HG03159 (cell line): ENCODE data around the gene HS3ST1.

Source experiments
- ATAC-seq: cut with Tn5 transposase; IDR thresholded peaks from one replicate; pipeline ENCODE4 v1.9.1; 2021; ENCODE audit warnings: mild to moderate bottlenecking, moderate library complexity; ENCODE audit not compliant: unreplicated experiment

Gene HS3ST1

DNA sequence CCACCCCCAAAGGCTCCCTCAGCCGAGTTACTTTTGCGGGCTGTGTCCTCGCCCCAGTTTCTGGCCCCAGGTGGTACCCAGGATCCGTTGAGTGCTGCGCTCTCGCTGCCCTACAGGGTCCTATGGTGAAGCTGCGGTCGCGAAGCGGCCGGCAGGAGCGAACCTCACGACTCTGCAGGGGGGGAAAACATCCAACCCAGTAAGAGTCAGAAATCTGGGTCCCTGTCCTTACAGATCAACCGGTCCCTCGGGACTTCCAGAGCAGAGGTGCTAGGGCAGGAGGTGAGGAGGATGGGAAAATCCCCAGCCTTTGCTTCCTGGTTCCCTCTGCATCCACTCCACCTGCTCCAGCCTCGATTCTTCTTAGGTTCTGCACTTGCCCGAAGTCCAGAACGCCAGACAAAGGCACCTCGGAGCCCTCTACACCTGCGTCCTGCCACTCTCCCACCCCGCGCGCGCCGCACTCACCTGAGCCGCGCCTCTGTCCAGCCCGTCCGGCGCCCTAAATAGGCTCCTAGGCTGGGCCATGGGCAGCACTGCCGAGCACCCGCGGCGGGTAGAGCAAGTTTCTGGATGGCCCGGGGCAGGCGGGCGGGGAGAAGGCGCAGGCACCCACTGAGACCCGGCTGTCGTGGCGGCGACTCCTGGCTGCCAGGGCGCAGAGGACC lies at the start of gene HS3ST1:
TSS of gene HS3ST1 (minus strand) at position 664 of the 668 bp plus-strand sequence. CDS start 28,889 bp downstream, outside the sequence.
- peak; percentile 28 for ATAC-seq

GRCh38 chr4:11475871-11476270 lies 47.2 kb upstream of the HS3ST1 start:
- no peak for ATAC-seq

- ATAC-seq: no peak
These were observed 45.5 kb upstream of the HS3ST1 start for GRCh38 chr4:11474146-11474545.

DNA sequence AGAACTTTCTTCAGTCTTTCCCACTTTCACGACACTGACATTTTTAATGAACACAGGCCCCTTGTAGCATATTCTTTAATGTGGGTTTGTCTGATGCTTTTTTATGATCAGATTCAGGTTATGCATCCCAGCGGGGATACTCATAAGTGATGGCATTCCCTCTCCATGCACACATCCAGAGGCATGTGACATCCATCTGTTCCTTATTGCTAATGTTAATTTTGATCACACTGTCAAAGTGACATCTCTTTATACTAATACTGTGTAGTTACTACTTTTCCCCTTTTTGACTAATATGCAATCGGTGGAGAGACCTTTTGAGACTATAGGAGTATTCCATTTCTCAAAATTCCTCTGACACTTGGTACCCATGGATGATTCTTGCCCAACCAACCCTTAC lies 43.8 kb upstream of the HS3ST1 start:
- no peak for ATAC-seq

GRCh38 chr4:11471618-11472017 lies 42.9 kb upstream of the HS3ST1 start:
- peak; percentile 66 for ATAC-seq

DNA sequence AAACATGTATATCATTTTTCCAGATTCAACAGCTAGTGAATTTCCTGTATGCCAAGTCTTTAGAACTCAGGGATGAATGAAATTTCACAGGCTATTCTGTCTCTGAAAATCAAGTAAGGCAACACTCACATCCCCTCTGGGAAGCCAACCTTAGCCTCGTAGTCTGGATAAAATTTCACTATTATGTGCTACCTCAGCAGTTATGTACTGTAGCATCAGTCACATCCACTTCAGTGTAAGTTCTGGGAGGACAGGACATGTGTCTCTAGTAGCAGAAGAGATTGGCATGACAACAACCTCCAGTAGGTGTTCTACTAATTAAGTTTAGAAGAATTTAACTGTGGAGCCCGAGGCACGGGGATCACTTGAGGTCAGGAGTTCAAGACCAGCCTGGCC lies 42.4 kb upstream of the HS3ST1 start:
- ATAC-seq: no peak

DNA sequence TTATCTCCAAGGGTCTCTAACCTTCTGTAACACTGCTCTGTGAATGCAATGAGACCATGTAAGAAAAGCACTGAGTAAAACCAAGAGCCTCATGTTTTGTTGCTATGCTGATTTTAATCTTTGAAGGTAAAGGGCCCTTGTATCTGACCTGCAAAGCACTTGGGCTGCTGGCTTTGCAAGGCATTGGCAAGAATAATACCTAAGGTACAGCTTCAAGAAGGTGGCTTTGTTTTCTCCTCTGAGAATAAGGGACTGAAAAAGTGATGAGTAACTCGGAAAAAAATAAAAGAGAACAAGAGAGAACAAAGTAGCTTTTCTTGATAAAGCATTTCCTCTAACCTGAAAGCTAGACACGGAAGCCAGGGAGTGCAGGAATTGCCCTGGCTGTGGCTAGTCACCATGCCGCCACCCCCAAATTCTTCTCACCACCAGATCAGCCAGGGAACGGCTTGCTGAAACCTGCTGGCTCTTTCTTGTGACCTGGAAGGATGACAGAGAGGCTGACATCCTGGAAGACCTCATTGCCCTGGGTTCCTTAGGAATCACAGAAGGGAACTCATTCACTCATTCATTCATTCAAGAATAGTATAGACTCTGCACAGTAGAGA lies 41.8 kb upstream of the HS3ST1 start:
- ATAC-seq: peak; percentile 57

GRCh38 chr4:11469650-11470437 lies 41.1 kb upstream of the HS3ST1 start:
- peak; percentile 71 for ATAC-seq

DNA sequence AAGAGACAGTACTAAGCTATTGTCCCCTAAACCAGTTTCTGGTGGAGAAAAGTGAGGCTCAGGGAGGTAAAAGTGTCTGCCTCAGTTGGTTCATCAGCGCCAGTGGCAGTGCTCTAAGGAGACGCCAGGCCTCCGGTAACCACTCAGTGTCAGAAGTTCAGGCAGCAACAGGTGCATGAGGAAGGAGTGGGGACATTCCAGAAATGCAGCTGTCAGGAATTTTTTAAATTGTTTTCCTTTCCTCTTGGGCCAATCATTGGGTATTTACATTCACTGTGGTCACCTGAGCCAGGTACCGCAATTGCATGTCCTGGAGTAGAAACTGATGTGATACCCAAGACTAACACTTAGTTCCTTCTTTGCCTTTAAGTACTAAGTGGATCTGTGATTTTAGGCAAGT lies 40.2 kb upstream of the HS3ST1 start:
- ATAC-seq: no peak

- no peak for ATAC-seq
These were observed 39.2 kb upstream of the HS3ST1 start for GRCh38 chr4:11467931-11468330.

- ATAC-seq: no peak
These were observed 35.0 kb upstream of the HS3ST1 start for GRCh38 chr4:11463707-11464106.

DNA sequence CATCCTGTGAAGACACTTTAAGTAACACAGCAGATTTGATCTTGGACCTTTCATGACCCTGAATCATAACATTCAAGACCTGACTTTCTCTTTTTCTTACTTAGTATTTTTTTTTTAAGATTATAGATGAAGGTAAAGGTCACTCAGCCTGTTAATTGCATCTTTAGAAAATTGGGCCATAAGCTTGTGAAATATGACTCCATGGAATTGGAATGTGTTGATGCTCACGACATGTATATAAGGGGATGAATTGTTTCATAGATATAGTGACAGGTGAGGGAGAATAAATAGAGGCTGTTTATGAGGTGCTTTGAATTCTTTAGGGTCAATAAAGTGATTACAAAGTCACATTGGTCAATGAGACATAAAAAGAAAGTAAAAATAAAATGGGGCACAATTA lies 27.7 kb upstream of the HS3ST1 start:
- no peak for ATAC-seq

GRCh38 chr4:11455201-11455835 lies 26.6 kb upstream of the HS3ST1 start:
- no peak for ATAC-seq

- ATAC-seq: no peak
These were observed 23.0 kb upstream of the HS3ST1 start for GRCh38 chr4:11451716-11452115.

- ATAC-seq: no peak
These were observed 17.6 kb upstream of the HS3ST1 start for GRCh38 chr4:11446155-11446811.

- ATAC-seq: no peak
These were observed 12.5 kb upstream of the HS3ST1 start for GRCh38 chr4:11441194-11441556.

- no peak for ATAC-seq
These were observed 11.9 kb upstream of the HS3ST1 start for GRCh38 chr4:11440481-11441193.

GRCh38 chr4:11439836-11440235 lies 11.1 kb upstream of the HS3ST1 start:
- ATAC-seq: no peak

- no peak for ATAC-seq
These were observed 10.0 kb upstream of the HS3ST1 start for GRCh38 chr4:11438647-11439046.

DNA sequence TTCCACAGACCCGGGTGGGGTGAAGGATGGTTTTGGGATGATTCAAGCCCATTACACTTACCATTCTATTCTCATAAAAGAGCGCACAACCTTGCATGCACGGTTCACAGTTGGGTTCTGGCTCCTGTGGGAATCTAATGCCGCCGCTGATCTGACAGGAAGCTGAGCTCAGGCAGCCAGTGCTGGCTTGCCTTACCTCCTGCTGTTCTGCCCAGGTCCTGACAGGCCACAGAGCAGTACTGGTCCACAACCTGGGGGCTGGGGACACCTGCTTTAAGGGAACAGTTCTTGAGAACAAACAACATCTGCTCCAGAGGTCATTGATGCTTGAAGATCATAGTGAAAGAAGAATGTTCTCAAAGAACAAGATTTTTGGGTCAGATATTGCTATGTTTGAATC lies 8.0 kb upstream of the HS3ST1 start:
- ATAC-seq: peak; percentile 65
